ENCODE measurements around the gene EPAS1. TPM values are rescaled to one million over a fixed set of nuclear protein-coding genes. Genes with fewer than 3 reads are reported as not detected.

The EPAS1 gene
- total RNA-seq, 1 experiment from 2014 or later = 55.9 TPM

- Histone ChIP-seq H3K27ac (ENCODE audit: low read depth, low read length) (no peak overlapping the region), H3K4me3 (replicated peaks in 1 of 2; ENCODE audit: low read depth in 1 of 2, low read length in 2 of 2) (no peak overlapping the region), H3K79me2 (ENCODE audit: insufficient read depth, low read length) (no peaks in the 10 kb centered on the region), H3K4me1 (ENCODE audit: control insufficient read depth in 1 of 2, insufficient read depth in 2 of 2, low read length in 2 of 2) (peaks cover 0 to 4% of the 10 kb centered on the region in 2 experiments; a peak in 1 of 4 replicates), H3K36me3 (ENCODE audit: control insufficient read depth in 1 of 2, insufficient read depth in 2 of 2, low read length in 2 of 2) (no peaks in the 10 kb centered on the region), H3K9me2 (ENCODE audit: insufficient read depth) (no peaks in the 10 kb centered on the region), H4K20me1 (ENCODE audit: insufficient read depth) (no peaks in the 10 kb centered on the region), H3K4me2 (ENCODE audit: low read length) (no peak overlapping the region), H3K9me3 (ENCODE audit: control insufficient read depth in 1 of 2, insufficient read depth in 1 of 2, low read depth in 1 of 2, low read length in 2 of 2) (no peaks in the 10 kb centered on the region), H2AFZ (ENCODE audit: low read depth, low read length, poor library complexity, severe bottlenecking) (no peak overlapping the region), H3K9ac (ENCODE audit: low read length) (no peak overlapping the region), H3K27me3 (ENCODE audit: insufficient read depth, low read length) (no peaks in the 10 kb centered on the region)
- ATAC-seq (no peak), DNase-seq (ENCODE audit: low read depth, low spot score) (no peak)
- BruUV-seq (replicated peaks) = no TSS peak
- ChIA-PET POLR2A (no interaction called here), CTCF (no interaction called here), RAD21 (ENCODE audit: low non-redundant PET in 1 of 2, low total read pairs in 2 of 2, uncharacterized antibody in 2 of 2, unreplicated experiment in 2 of 2) (no interaction called here)
- intact Hi-C loops (cut with micrococcal nuclease) = no loop called here
- TF ChIP-seq EGR1 (IDR thresholded peaks at IDR 0.05; ENCODE audit: low read depth) (no peak), ATF3 (IDR thresholded peaks at IDR 0.05) (no peak), POLR2A (IDR thresholded peaks at IDR 0.05; ENCODE audit: borderline replicate concordance, extremely low read depth, insufficient read depth, insufficient read length) (no peak), CEBPB (IDR thresholded peaks at IDR 0.05; ENCODE audit: low read depth) (no peak), ELF1 (IDR thresholded peaks at IDR 0.05; ENCODE audit: borderline replicate concordance, low read depth) (no peak), CTCF (IDR thresholded peaks at IDR 0.05 in 2 of 3, conservative IDR thresholded peaks at IDR 0.05 in 1 of 3; ENCODE audit: borderline replicate concordance in 1 of 3, insufficient read depth in 1 of 3, low read depth in 2 of 3, low read length in 2 of 3) (no peak), RAD21 (IDR thresholded peaks at IDR 0.05; ENCODE audit: low read depth) (no peak), EZH2 (IDR thresholded peaks at IDR 0.05) (no peak)
These were observed 95.5 kb downstream of the EPAS1 start for GRCh38 chr2:46392561-46393346.

All from HCT116 (cell line).